K562 (cell line): Measurements from ENCODE around the gene CCDC85B. TPM values are rescaled to one million over a fixed set of nuclear protein-coding genes. Genes with fewer than 3 reads are reported as not detected.
A peak's percentile ranks its signal among the peaks of the same experiment; 100 is the strongest.

Experiments
- BHLHE40 ChIP-seq: IDR thresholded peaks from 2 replicates; pipeline ENCODE4 v1.6.1; 2011; ENCODE audit warnings: low read length, improper control_type of control experiment
- KAT2B ChIP-seq: IDR thresholded peaks from one replicate; pipeline ENCODE4 v1.6.1; 2012; ENCODE audit warnings: low read depth, mild to moderate bottlenecking, control low read depth, inconsistent platforms, low read length, moderate library complexity
- KLF1 ChIP-seq: fragments of 450-650 bp; IDR thresholded peaks from 2 replicates; pipeline ENCODE4 v1.6.1; 2016; ENCODE audit warnings: missing genetic modification characterization, missing compliant biosample characterization
- L3MBTL2 ChIP-seq: fragments of 450-650 bp; IDR thresholded peaks from 2 replicates; pipeline ENCODE4 v1.6.1; 2016; ENCODE audit warnings: mild to moderate bottlenecking, moderate library complexity
- NFXL1 ChIP-seq: fragments of 450-650 bp; formaldehyde crosslinking; IDR thresholded peaks from 2 replicates; pipeline ENCODE4 v1.4.0; 2021; ENCODE audit warnings: mild to moderate bottlenecking
- NR3C1 ChIP-seq: sonication (generic); formaldehyde crosslinking; IDR thresholded peaks from 2 replicates; pipeline ENCODE4 v1.8.1; 2022; ENCODE audit warnings: missing genetic modification reagents
- RB1 ChIP-seq: fragments of 450-650 bp; IDR thresholded peaks from 2 replicates; pipeline ENCODE4 v1.6.1; 2017; ENCODE audit warnings: low read depth, mild to moderate bottlenecking
- RUNX1 ChIP-seq: sonication (generic); IDR thresholded peaks from 2 replicates; pipeline ENCODE4 v1.6.1; 2016; ENCODE audit warnings: antibody characterized with exemption, low read depth
- SMAD4 ChIP-seq: fragments of 250-450 bp; sonication (Bioruptor Pico); conservative IDR thresholded peaks from 2 replicates; pipeline ENCODE4 v1.8.0; 2021; ENCODE audit warnings: inconsistent platforms, mild to moderate bottlenecking, moderate library complexity
- SREBF2 ChIP-seq: sonication (generic); formaldehyde crosslinking; IDR thresholded peaks from 2 replicates; pipeline ENCODE4 v1.4.0; 2020; ENCODE audit warnings: mild to moderate bottlenecking, missing genetic modification reagents
- TAF1 ChIP-seq: IDR thresholded peaks from 2 replicates; pipeline ENCODE4 v1.6.1; 2011; ENCODE audit warnings: mild to moderate bottlenecking, low read length, moderate library complexity; ENCODE audit not compliant: insufficient read depth, control insufficient read depth, severe bottlenecking; ENCODE audit errors: extremely low read depth
- TAF15 ChIP-seq: fragments of 200-400 bp; formaldehyde crosslinking; IDR thresholded peaks from 2 replicates; pipeline ENCODE4 v1.6.1; 2017; ENCODE audit warnings: mild to moderate bottlenecking, low read depth, low read length, moderate library complexity
- TARDBP ChIP-seq: fragments of 450-650 bp; IDR thresholded peaks from 2 replicates; pipeline ENCODE4 v1.6.1; 2016
- YY1 ChIP-seq, 3 experiments: IDR thresholded peaks; 2 replicates each; pipeline ENCODE4 v1.6.1; 2011; ENCODE audit warnings: low read length in 2 of 3, mild to moderate bottlenecking in 2 of 3, moderate library complexity in 2 of 3, borderline replicate concordance in 1 of 3, control low read depth in 1 of 3, low read depth in 1 of 3; ENCODE audit not compliant: insufficient read depth in 3 of 3, insufficient replicate concordance in 2 of 3, control insufficient read depth in 1 of 3, insufficient read length in 1 of 3; ENCODE audit errors: extremely low read depth in 1 of 3
- ZBED1 ChIP-seq: IDR thresholded peaks from 2 replicates; pipeline ENCODE4 v1.6.1; 2014
- ZNF175 ChIP-seq: fragments of 200-800 bp; sonication (Bioruptor generic); IDR thresholded peaks from 2 replicates; pipeline ENCODE4 v1.6.1; 2016; ENCODE audit warnings: low read depth, mild to moderate bottlenecking, missing genetic modification characterization, missing compliant biosample characterization
- ZNF384 ChIP-seq: IDR thresholded peaks from 2 replicates; pipeline ENCODE4 v1.6.1; 2012; ENCODE audit warnings: low read depth, low read length, improper control_type of control experiment
- polyA plus RNA-seq, 8 experiments: library from polyadenylated mRNA; depleted of rRNA in 4 of 8; stranded (reverse) in 5 of 8; unstranded in 3 of 8; fragments of >200 nt; fragmentation: Nextera tagmentation in 2 of 8; fragmentation: Illumina TruSeq in 1 of 8; extraction: Ambion mirVana in 2 of 8; extraction: Trizol in 1 of 8; gene quantifications; 2 replicates each; pipeline versions ENCODE4 v1.2.1 to v1.2.3, GENCODE V29; 2011 to 2014; ENCODE audit warnings: inconsistent platforms in 1 of 8, missing spikeins in 1 of 8
- total RNA-seq, 7 experiments: library from RNA; depleted of rRNA in 6 of 7; stranded (reverse); fragments of >200 nt in 6 of 7; fragmentation: Illumina TruSeq in 2 of 7; extraction: Trizol in 2 of 7; gene quantifications; 2 replicates each; pipeline versions ENCODE4 v1.2.1 to v1.2.3, GENCODE V29; 2011 to 2021; ENCODE audit warnings: low replicate concordance in 1 of 7
- TF ChIP-seq, protein P1 (sequence below), 2 experiments: fragments of 450-650 bp in 1 of 2; IDR thresholded peaks; 2 replicates each; pipeline ENCODE4 v1.6.1; 2011 to 2017; ENCODE audit warnings: low read depth in 2 of 2, antibody characterized with exemption in 1 of 2, borderline replicate concordance in 1 of 2, low read length in 1 of 2, mild to moderate bottlenecking in 1 of 2, mixed read lengths in 1 of 2; ENCODE audit not compliant: control insufficient read depth in 1 of 2
- TF ChIP-seq, protein P2 (sequence below): sonication (generic); formaldehyde crosslinking; IDR thresholded peaks from 2 replicates; pipeline ENCODE4 v1.8.0; 2022; ENCODE audit warnings: missing genetic modification reagents, mild to moderate bottlenecking, borderline replicate concordance
- TF ChIP-seq, protein P3 (sequence below): fragments of 450-650 bp; IDR thresholded peaks from 2 replicates; pipeline ENCODE4 v1.6.1; 2016; ENCODE audit warnings: antibody characterized with exemption

Gene CCDC85B
- total and polyA plus RNA-seq, 9 of the 15 experiments (the other 6 are each of a cell fraction or from before 2014, with no cell fraction given) = 0.14 to 138 (median 6.2) TPM

DNA sequence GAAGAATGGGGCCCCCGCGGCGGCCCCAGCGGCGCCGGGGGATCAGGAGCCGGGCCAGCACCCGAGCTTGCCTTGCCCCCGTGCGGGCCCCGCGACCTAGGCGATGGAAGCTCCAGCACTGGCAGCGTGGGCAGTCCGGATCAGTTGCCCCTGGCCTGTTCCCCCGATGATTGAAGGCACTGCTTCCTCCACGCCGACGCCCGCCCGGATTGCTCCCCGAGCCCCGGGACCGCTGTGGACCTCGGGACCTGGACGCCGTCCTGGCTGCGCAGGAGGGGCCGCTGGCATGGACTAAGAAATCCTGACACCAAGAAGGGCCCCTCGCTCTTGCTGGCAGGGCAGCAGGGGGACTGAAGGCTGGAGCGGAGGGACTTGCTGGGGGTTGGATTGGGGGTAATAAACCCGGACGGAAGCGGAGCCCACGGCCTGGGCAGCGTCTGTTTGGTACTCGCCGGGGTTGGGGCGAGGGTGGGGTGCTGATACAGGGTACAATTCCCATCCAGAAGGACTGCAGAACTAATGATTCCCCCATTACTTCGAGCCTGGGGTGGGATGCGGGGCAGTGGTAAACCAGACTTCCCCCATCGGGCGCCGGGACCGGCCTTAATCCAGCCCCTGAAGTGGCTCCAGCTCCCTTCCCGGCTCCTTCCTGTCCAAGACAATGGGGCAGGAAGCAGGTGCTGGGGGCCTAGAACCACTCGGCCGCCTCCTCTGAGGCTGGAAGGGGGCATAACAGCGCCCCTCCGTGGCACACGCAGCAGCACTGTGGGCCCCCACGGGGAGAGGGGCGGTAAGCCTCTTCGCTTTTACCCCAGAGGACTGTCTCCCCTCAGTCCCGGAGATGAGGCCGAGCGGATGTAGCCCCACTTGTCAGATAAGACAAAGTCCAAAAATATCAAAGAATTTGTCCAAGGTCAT is 1.0 kb downstream of the CCDC85B start (continued):
- TF ChIP-seq, protein P1, sequence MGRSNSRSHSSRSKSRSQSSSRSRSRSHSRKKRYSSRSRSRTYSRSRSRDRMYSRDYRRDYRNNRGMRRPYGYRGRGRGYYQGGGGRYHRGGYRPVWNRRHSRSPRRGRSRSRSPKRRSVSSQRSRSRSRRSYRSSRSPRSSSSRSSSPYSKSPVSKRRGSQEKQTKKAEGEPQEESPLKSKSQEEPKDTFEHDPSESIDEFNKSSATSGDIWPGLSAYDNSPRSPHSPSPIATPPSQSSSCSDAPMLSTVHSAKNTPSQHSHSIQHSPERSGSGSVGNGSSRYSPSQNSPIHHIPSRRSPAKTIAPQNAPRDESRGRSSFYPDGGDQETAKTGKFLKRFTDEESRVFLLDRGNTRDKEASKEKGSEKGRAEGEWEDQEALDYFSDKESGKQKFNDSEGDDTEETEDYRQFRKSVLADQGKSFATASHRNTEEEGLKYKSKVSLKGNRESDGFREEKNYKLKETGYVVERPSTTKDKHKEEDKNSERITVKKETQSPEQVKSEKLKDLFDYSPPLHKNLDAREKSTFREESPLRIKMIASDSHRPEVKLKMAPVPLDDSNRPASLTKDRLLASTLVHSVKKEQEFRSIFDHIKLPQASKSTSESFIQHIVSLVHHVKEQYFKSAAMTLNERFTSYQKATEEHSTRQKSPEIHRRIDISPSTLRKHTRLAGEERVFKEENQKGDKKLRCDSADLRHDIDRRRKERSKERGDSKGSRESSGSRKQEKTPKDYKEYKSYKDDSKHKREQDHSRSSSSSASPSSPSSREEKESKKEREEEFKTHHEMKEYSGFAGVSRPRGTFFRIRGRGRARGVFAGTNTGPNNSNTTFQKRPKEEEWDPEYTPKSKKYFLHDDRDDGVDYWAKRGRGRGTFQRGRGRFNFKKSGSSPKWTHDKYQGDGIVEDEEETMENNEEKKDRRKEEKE (IDR thresholded peaks at IDR 0.05; ENCODE audit: borderline replicate concordance in 1 of 2, control insufficient read depth in 1 of 2, low read depth in 2 of 2, low read length in 1 of 2) = no peak
- TF ChIP-seq KLF1 (no peak), RUNX1 (peak; percentile 58; the same call in 1 of the 2 replicates), BHLHE40 (peak; percentile 86), ZNF175 (CRISPR knock-in tag) (no peak), NFXL1 (CRISPR knock-in tag) (0 out of 2 replicates have a peak, but pooled peaks have one; percentile 34), TAF1 (peak; percentile 36), ZNF384 (no peak), L3MBTL2 (no peak), TAF15 (0 out of 2 replicates have a peak, but pooled peaks have one; percentile 58), SREBF2 (CRISPR knock-in tag) (no peak), NR3C1 (CRISPR knock-in tag) (0 out of 2 replicates have a peak, but pooled peaks have one; percentile 17), TARDBP (peak; percentile 44; the same call in 1 of the 2 replicates), YY1 (IDR thresholded peaks at IDR 0.05; ENCODE audit: borderline replicate concordance in 1 of 3, control insufficient read depth in 1 of 3, extremely low read depth in 1 of 3, insufficient read depth in 3 of 3, insufficient read length in 1 of 3, insufficient replicate concordance in 2 of 3, low read depth in 1 of 3, low read length in 2 of 3) (peak in 2 of 3 experiments; percentile 37 to 47), ZBED1 (peak; percentile 61; the same call in 1 of the 2 replicates), SMAD4 (0 out of 2 replicates have a peak, but pooled peaks have one; percentile 33), KAT2B (no peak), RB1 (peak; percentile 71)
- TF ChIP-seq, protein P2, sequence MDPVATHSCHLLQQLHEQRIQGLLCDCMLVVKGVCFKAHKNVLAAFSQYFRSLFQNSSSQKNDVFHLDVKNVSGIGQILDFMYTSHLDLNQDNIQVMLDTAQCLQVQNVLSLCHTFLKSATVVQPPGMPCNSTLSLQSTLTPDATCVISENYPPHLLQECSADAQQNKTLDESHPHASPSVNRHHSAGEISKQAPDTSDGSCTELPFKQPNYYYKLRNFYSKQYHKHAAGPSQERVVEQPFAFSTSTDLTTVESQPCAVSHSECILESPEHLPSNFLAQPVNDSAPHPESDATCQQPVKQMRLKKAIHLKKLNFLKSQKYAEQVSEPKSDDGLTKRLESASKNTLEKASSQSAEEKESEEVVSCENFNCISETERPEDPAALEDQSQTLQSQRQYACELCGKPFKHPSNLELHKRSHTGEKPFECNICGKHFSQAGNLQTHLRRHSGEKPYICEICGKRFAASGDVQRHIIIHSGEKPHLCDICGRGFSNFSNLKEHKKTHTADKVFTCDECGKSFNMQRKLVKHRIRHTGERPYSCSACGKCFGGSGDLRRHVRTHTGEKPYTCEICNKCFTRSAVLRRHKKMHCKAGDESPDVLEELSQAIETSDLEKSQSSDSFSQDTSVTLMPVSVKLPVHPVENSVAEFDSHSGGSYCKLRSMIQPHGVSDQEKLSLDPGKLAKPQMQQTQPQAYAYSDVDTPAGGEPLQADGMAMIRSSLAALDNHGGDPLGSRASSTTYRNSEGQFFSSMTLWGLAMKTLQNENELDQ (CRISPR knock-in tag) = 0 out of 2 replicates have a peak, but pooled peaks have one; percentile 45
- TF ChIP-seq, protein P3, sequence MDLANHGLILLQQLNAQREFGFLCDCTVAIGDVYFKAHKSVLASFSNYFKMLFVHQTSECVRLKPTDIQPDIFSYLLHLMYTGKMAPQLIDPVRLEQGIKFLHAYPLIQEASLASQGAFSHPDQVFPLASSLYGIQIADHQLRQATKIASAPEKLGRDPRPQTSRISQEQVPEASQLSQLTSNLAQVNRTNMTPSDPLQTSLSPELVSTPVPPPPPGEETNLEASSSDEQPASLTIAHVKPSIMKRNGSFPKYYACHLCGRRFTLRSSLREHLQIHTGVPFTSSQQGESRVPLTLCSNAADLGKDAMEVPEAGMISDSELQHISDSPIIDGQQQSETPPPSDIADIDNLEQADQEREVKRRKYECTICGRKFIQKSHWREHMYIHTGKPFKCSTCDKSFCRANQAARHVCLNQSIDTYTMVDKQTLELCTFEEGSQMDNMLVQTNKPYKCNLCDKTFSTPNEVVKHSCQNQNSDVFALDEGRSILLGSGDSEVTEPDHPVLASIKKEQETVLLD = no peak
